Measurements from ENCODE around the gene ATP8A1.
"Not testable (repeated sequence)": the region's sequence is repeated elsewhere in the genome, so short reads cannot be mapped to it uniquely, and the experiment has no call there.

ATP8A1 gene

GRCh38 chr4:42488114-42488513 is 168.8 kb downstream of the ATP8A1 start:
- peak overlapping the region; percentile 8 for H3K4me3 ChIP-seq (ENCODE audit: low read depth, low read length)
- TF ChIP-seq CTCF (IDR thresholded peaks at IDR 0.05; ENCODE audit: borderline replicate concordance, insufficient read depth, low read depth, low read length) = no peak

- H3K4me3 ChIP-seq (ENCODE audit: low read depth, low read length) = no peak overlapping the region
- TF ChIP-seq CTCF (IDR thresholded peaks at IDR 0.05; ENCODE audit: borderline replicate concordance, insufficient read depth, low read depth, low read length) = no peak
Observed at GRCh38 chr4:42487230-42487629, 169.7 kb downstream of the ATP8A1 start.

- H3K4me3 ChIP-seq (ENCODE audit: low read depth, low read length) = not testable (repeated sequence)
Observed at GRCh38 chr4:42486156-42486555, 170.7 kb downstream of the ATP8A1 start.

- no peak for TF ChIP-seq CTCF (IDR thresholded peaks at IDR 0.05; ENCODE audit: borderline replicate concordance, insufficient read depth, low read depth, low read length)
- no peak overlapping the region for H3K4me3 ChIP-seq (ENCODE audit: low read depth, low read length)
Observed at GRCh38 chr4:42484630-42485029, 172.3 kb downstream of the ATP8A1 start.

GRCh38 chr4:42483426-42484379 is 173.2 kb downstream of the ATP8A1 start:
- no peak for TF ChIP-seq CTCF (IDR thresholded peaks at IDR 0.05; ENCODE audit: borderline replicate concordance, insufficient read depth, low read depth, low read length)
- H3K4me3 ChIP-seq (ENCODE audit: low read depth, low read length) = no peak overlapping the region

GRCh38 chr4:42482516-42483327 is 174.2 kb downstream of the ATP8A1 start:
- no peak for TF ChIP-seq CTCF (IDR thresholded peaks at IDR 0.05; ENCODE audit: borderline replicate concordance, insufficient read depth, low read depth, low read length)
- no peak overlapping the region for H3K4me3 ChIP-seq (ENCODE audit: low read depth, low read length)

- no peak for TF ChIP-seq CTCF (IDR thresholded peaks at IDR 0.05; ENCODE audit: borderline replicate concordance, insufficient read depth, low read depth, low read length)
- H3K4me3 ChIP-seq (ENCODE audit: low read depth, low read length) = no peak overlapping the region
Observed at GRCh38 chr4:42480717-42481116, 176.2 kb downstream of the ATP8A1 start.

All from GM12875 (cell line).